KMS-11 (cell line): ENCODE results near the gene ZNF646.

Source experiments
- H2AFZ ChIP-seq: fragments of 200-600 bp; sonication (generic); 2 replicates; pipeline ENCODE4 v1.6.1; 2016; ENCODE audit warnings: antibody characterized with exemption, mixed run types, low read depth
- H3K27ac ChIP-seq: fragments of 200-600 bp; sonication (generic); 2 replicates; pipeline ENCODE4 v1.6.1; 2016; ENCODE audit warnings: mild to moderate bottlenecking, mixed run types
- H3K27me3 ChIP-seq: fragments of 200-600 bp; sonication (generic); 2 replicates; pipeline ENCODE4 v1.6.1; 2017; ENCODE audit warnings: mild to moderate bottlenecking, low read depth, mixed run types, moderate library complexity; ENCODE audit not compliant: insufficient read depth
- H3K36me3 ChIP-seq: fragments of 200-600 bp; sonication (generic); 2 replicates; pipeline ENCODE4 v1.6.1; 2017; ENCODE audit warnings: mild to moderate bottlenecking, mixed run types; ENCODE audit not compliant: insufficient read depth
- H3K4me1 ChIP-seq: fragments of 200-600 bp; sonication (generic); 2 replicates; pipeline ENCODE4 v1.6.1; 2016; ENCODE audit warnings: mild to moderate bottlenecking, low read depth, mixed run types; ENCODE audit not compliant: poor library complexity, severe bottlenecking
- H3K4me2 ChIP-seq: fragments of 200-600 bp; sonication (generic); 2 replicates; pipeline ENCODE4 v1.7.0; 2016; ENCODE audit warnings: mild to moderate bottlenecking, mixed run types
- H3K4me3 ChIP-seq: fragments of 200-600 bp; sonication (generic); IDR thresholded peaks from 2 replicates; pipeline ENCODE4 v1.6.1; 2017; ENCODE audit warnings: low read depth, low read length, mixed read lengths; ENCODE audit not compliant: insufficient read depth
- H3K79me2 ChIP-seq: fragments of 200-600 bp; sonication (generic); 2 replicates; pipeline ENCODE4 v1.6.1; 2016; ENCODE audit warnings: low read depth, mixed run types; ENCODE audit not compliant: insufficient read depth
- H3K9ac ChIP-seq: fragments of 200-600 bp; sonication (generic); 2 replicates; pipeline ENCODE4 v1.6.1; 2016; ENCODE audit warnings: mild to moderate bottlenecking, mixed run types
- H4K20me1 ChIP-seq: fragments of 200-600 bp; sonication (generic); 2 replicates; pipeline ENCODE4 v1.6.1; 2016; ENCODE audit warnings: mild to moderate bottlenecking, mixed run types; ENCODE audit not compliant: insufficient read depth
- CTCF ChIP-seq: fragments of 200-600 bp; sonication (generic); conservative IDR thresholded peaks from 2 replicates; pipeline ENCODE4 v1.6.1; 2017; ENCODE audit warnings: low read depth, mild to moderate bottlenecking, antibody characterized with exemption, low read length, moderate library complexity, mixed read lengths

ZNF646 gene

GRCh38 chr16:31050280-31051030 lies 23.8 kb upstream of the ZNF646 start:
- H3K36me3 ChIP-seq, result no peaks in the 10 kb centered on the region
- no peak overlapping the region for H3K4me2 ChIP-seq
- TF ChIP-seq CTCF, result no peak
- no peaks in the 10 kb centered on the region for H3K79me2 ChIP-seq
- no peak overlapping the region for H3K9ac ChIP-seq
- H3K27ac ChIP-seq, result no peak overlapping the region
- no peak overlapping the region for H3K4me3 ChIP-seq
- no peaks in the 10 kb centered on the region for H4K20me1 ChIP-seq
- no peak overlapping the region for H2AFZ ChIP-seq
- peaks cover 8% of the 10 kb centered on the region for H3K4me1 ChIP-seq
- H3K27me3 ChIP-seq, result no peaks in the 10 kb centered on the region

GRCh38 chr16:31052114-31052513 lies 22.1 kb upstream of the ZNF646 start:
- no peak overlapping the region for H3K9ac ChIP-seq
- no peak overlapping the region for H3K27ac ChIP-seq

GRCh38 chr16:31055613-31056012 lies 18.6 kb upstream of the ZNF646 start:
- Histone ChIP-seq H3K4me1 (peaks cover 8% of the 10 kb centered on the region), H4K20me1 (no peaks in the 10 kb centered on the region), H2AFZ (no peak overlapping the region), H3K4me2 (no peak overlapping the region), H3K27ac (no peak overlapping the region), H3K4me3 (no peak overlapping the region), H3K27me3 (no peaks in the 10 kb centered on the region), H3K79me2 (no peaks in the 10 kb centered on the region), H3K9ac (no peak overlapping the region), H3K36me3 (no peaks in the 10 kb centered on the region)
- TF ChIP-seq CTCF, result no peak

More at GRCh38 chr16:31052114-31052513, 22.1 kb upstream of the ZNF646 start:
- no peak for TF ChIP-seq CTCF
- no peak overlapping the region for H3K4me3 ChIP-seq
- peaks cover 8% of the 10 kb centered on the region for H3K4me1 ChIP-seq
- no peaks in the 10 kb centered on the region for H3K36me3 ChIP-seq
- H2AFZ ChIP-seq, result no peak overlapping the region
- H3K27me3 ChIP-seq, result no peaks in the 10 kb centered on the region
- H4K20me1 ChIP-seq, result no peaks in the 10 kb centered on the region
- H3K4me2 ChIP-seq, result no peak overlapping the region
- H3K79me2 ChIP-seq, result no peaks in the 10 kb centered on the region

- Histone ChIP-seq H3K79me2 (peaks cover 5% of the 10 kb centered on the region; the same call in 1 of the 2 replicates), H3K4me3 (no peak overlapping the region), H4K20me1 (0 out of 2 replicates have a peak, but pooled peaks cover under 1% of the 10 kb centered on the region)
Measured at GRCh38 chr16:31061126-31061812, 13.0 kb upstream of the ZNF646 start.

More at GRCh38 chr16:31061126-31061812, 13.0 kb upstream of the ZNF646 start:
- Histone ChIP-seq H3K4me1 (no peaks in the 10 kb centered on the region), H2AFZ (no peak overlapping the region), H3K9ac (no peak overlapping the region), H3K4me2 (no peak overlapping the region), H3K36me3 (no peaks in the 10 kb centered on the region), H3K27me3 (no peaks in the 10 kb centered on the region), H3K27ac (no peak overlapping the region)
- no peak for TF ChIP-seq CTCF
